Measurements from ENCODE around the gene ACTG1.

- TF ChIP-seq SUZ12 (IDR thresholded peaks at IDR 0.05; ENCODE audit: extremely low read depth, insufficient read depth, insufficient read length) (no peak), YY1 (IDR thresholded peaks at IDR 0.05; ENCODE audit: insufficient read depth, insufficient read length) (no peak), ZNF274 (IDR thresholded peaks at IDR 0.05; ENCODE audit: low read depth, low read length) (no peak)
These were observed 36.5 kb upstream of the ACTG1 start for GRCh38 chr17:81549031-81549557.

Measured in NT2/D1 (cell line).